Activated CD8-positive, alpha-beta memory T cell treated with anti-CD3 and anti-CD28 coated beads, Interleukin-2, amount 50 U/mL, for 1 hour (primary cell): ENCODE data around the gene TEKT5.
"Not testable (repeated sequence)": the region's sequence is repeated elsewhere in the genome, so short reads cannot be mapped to it uniquely, and the experiment has no call there.

Source experiments
- DNase-seq: peaks from one replicate; pipeline ENCODE4 v3.0.0-alpha.2; 2020; ENCODE audit errors: extremely low read depth

The TEKT5 gene

DNA sequence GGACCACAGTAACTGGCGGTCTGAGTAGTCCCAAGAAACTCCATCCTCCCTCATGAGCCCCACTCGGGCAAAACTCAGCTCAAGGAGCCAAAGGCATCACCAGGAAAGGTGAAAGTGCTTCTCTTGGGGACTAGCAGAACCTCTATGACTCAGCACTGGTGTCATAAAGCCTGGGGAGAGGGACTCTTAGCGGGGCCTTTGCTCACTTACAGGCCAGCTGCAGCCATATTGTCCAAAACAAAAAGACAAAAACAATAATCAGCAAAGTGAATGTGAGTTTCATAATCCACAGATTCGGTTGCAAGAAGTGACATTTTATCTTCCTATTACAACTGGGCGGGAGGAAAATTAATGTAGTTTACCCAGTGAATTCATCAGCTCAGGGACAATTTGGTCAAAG lies at the start of gene TEKT5:
Gene TEKT5, minus strand, starts transcription at position 101 of the 400 bp plus-strand sequence. Its CDS starts 57 bp downstream, at position 44.
- DNase-seq, result no peak

DNA sequence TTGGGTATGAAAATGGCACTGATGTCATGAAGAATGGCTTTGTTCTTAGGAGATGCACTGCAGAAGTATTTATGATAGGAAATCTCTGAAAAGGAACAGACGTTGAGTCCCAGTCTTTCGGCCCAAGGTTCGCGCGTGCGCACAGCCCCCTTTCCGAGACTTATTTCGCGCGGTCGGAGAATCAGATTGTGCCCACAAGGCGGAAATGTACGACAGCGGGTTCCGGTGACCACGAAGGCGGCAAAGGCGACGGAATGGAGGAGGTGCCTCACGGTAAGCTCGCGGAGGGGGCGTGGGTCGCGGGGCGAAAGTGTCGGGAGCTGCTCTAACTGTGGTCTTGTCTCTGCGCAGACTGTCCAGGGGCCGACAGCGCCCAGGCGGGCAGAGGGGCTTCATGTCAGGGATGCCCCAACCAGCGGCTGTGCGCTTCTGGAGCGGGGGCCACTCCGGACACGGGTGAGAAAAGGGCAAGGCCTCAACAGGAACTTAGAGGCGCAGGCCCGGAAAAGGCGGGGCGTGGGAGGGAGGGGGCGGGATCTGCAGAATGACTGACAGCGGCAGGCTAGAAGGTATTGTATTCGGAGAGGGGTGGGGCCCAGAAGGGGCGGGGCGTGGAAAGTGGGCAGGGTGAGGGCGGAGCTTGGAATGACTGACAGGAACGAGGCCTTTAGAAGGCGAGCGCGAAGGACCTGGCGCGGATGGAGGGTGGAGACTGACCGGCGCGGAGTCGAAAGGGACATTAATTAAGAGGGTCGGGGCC lies 49.1 kb upstream of the TEKT5 start, which contains the start of gene NUBP1:
Gene NUBP1, plus strand, starts transcription at position 233 of the 760 bp plus-strand sequence. Its CDS starts 22 bp downstream, at position 255.
- DNase-seq, result peak; percentile 91

DNA sequence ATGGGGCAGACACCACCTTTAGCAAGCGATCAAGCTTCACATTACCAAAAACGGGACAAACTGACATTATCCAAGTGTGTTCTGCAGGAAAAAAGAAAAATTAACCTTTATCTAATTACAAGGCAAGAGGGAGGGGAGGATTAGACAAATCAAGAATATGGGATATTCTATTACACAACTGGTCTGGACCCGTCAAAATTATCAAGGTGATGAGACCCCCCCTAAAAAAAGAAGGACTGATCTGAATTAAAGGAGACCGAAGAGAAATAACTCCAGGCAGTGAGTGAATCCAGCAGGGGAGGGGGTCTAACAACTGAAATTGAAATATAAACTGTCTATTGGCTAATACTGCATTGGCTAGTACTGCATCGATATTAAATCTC lies 48.5 kb upstream of the TEKT5 start:
- DNase-seq, result no peak

DNA sequence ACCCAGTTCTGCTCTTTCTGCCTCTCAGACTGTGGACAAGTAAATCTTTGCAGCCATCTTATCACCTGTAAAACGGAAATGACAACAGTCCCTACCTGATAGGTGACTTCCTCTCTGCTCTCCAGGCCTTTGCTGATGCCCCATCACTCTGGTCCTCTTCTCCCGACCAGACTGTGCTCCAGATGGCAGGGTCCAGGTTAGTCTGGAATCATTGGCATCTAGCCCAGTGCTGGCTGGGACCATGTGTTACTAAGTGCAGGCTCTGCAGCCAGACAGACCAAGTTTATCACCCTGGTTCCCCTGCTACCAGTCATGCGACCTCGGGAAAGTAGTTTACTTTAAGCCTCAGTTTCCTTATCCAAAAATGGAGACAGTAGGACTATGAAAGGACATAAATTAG lies 47.1 kb upstream of the TEKT5 start:
- no peak for DNase-seq

DNA sequence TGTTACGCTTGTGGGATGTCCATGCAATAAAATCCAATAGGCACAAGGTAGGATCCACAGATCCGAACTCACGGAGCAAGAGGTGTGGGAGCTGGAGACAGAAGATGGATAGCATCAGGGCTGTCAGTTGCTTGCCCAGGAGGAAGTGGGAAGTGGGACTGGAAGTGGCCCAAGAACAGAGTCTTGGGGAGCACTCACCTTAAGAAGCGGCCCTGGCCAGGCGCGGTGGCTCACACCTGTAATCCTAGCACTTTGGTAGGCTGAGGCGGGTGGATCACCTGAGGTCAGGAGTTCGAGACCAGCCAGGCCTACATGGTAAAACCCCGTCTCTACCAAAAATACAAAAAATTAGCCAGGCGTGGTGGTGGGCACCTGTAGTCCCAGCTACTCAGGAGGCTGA lies 46.5 kb upstream of the TEKT5 start:
- not testable (repeated sequence) for DNase-seq

DNA sequence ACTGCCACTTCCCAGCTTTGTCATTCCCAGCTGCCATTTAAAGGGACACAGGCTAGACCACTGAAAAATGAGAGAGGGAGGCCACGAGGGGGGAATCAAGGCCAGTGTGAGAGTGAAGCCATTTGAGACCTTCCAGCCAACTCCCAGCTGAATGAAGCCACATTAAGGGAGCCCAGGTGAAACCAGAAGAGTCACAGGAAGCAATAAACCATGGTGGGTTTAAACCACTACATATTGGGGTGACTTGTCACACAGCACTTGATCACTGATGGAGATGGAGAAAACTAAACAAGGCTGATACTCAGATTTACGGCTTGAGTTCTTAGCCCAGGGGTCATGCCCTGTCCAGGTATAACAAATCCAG lies 46.1 kb upstream of the TEKT5 start:
- no peak for DNase-seq

DNA sequence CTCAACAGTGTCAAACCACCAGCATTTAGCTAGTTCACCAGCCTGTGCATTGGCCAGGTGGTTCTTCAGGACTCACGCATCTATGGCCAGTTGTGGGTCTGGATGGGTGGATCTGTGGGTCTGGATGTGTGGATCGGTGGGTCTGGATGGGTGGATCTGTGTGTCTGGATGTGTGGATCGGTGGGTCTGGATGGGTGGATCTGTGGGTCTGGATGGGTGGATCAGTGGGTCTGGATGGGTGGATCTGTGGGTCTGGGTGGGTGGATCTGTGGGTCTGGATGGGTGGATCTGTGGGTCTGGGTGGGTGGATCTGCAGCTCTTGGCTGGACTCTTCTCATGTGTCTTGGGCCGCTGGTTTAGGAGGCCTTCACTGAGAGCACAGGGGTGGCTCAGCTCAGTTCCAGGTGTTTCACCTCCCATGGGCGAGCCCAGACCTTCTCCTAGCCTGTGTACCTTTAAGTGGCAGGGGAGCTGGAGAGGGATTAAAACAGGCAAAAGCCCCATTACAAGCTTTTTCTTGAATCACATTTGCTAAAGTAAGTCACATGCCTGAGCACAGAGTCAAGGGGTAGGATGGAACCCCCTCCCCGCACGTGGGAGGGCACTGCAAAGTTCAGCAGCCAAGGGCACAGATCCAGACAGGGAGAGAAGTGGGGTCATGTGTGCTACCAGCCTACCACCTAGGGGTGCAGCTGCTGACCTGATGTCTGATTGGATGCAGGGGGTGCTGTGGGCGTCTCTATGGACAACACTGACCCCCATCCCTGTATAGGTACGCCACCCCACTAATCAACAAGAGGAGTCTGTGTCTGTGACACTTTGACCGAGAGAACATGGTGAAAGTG lies 45.5 kb upstream of the TEKT5 start:
- no peak for DNase-seq

DNA sequence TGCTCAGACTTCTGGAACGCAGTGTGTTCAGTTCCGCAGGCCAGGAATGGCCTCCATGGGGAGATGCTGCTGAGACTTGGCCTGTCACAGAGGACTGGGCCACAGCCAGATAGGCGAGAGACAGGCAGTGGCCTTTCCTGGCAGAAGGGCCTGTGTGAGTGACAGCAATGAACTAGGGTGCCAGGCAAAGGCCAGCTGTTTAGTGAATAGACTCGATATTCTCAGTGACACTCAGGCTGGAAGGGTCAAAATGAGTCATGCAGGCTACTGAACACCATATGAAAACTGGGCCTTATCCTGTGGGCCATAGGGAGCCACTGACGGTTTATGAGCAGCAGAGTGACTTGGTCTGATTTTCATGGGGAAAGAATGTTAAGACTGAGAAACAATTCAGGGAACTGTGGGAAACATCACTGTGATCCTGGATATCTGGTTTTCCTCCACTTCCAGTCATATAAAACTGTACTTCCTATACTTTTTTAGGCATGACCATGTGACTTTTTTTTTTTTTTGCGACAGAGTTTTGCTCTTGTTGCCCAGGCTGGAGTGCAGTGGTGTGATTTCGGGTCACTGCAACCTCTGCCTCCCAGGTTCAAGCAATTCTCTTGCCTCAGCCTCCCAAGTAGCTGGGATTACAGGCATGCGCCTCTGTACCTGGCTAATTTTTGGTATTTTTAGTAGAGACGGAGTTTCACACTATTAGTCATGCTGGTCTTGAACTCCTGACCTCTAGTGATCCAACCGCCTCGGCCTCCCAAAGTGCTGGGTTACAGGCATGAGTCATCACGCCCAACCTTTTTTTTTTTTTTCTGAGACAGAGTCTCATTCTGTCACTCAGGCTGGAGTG lies 43.7 kb upstream of the TEKT5 start:
- no peak for DNase-seq

DNA sequence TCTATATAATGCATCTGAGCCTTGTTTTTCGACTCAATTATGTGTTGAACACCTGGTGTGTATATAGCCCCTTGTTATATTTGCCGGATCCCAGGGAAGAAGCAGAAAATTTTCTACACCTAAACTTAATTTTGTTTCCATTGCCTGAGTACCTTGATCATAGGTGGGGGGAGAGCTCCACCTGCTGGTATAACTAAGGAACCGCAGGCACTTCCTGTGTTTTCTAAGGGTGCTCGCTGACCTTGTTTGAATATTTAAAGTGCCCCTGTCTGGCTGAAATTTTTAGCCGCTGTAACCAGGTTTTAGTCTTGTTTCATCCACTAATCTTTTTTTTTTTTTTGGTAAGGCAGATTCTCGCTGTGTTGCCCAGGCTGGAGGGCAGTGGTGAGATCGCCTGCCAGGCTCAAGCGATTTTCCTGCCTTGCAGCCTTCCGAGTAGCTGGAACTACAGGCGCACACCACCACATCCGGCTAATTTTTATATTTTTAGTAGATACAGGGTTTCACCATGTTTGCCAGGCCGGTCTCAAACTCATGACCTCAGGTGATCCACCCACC lies 42.4 kb upstream of the TEKT5 start:
- DNase-seq, result peak; percentile 23

DNA sequence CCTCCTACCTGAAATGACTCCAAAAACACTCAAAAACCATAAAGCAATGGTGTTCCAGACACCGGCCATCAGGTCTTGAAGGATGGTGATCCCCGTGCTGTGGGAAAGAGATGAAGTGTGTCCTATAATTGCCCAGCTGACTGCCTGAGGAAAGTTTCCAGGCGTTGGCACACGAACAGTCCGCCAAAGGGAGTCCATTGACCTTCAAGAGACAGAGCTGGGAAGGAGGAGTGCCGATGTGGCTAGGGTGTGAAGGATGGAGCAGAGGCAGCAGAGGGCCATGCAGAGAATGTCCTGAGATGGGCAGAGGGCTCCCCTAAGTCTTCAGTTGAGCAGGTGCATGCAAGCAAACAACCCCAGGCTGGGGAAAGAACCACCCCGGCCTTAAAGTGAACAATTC lies 37.1 kb upstream of the TEKT5 start:
- DNase-seq, result no peak

DNA sequence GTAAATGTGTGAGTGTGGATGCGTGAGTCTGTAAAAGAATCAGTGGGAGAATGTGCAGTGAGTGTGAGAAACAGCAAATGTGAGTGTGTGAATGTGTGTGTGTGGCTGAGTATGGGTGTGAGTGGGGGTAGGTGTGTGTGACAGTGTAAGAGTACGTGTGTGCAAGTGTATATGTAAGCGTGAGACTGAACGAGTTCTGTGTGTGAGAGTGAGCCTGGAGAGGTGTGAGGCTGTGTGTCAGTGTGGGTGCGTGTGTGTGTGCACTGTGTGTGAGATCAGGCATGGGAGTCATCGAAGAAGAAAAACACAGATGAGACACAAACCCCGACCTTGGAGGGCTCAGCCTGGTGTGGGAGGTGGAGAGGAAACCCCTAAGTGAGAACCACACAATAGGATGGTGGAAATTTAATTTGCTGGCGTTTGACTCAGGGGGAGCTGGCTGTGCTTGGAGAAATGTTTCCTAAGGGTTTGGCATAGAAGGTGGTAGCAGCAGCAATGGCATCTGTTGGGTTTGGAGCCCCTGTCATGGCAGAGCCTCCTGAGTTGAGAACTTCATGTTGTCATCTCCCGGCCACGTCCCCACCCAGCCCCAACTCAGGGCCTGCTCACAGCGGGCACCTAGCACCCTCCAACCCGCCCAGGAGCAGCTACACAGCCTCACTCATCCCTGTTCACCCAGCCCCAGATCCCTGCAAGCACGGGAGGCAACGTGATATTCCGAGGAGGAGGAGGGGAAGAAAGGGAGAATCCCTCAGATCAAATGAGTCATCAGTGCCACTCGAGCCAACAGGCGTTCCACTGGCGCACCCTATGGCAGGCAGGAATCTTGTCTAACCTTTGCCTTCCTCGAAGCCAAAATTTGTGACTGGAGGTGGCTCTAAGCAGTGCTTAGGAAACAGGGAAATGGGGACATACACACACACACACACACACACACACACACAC lies 34.6 kb upstream of the TEKT5 start:
- no peak for DNase-seq

DNA sequence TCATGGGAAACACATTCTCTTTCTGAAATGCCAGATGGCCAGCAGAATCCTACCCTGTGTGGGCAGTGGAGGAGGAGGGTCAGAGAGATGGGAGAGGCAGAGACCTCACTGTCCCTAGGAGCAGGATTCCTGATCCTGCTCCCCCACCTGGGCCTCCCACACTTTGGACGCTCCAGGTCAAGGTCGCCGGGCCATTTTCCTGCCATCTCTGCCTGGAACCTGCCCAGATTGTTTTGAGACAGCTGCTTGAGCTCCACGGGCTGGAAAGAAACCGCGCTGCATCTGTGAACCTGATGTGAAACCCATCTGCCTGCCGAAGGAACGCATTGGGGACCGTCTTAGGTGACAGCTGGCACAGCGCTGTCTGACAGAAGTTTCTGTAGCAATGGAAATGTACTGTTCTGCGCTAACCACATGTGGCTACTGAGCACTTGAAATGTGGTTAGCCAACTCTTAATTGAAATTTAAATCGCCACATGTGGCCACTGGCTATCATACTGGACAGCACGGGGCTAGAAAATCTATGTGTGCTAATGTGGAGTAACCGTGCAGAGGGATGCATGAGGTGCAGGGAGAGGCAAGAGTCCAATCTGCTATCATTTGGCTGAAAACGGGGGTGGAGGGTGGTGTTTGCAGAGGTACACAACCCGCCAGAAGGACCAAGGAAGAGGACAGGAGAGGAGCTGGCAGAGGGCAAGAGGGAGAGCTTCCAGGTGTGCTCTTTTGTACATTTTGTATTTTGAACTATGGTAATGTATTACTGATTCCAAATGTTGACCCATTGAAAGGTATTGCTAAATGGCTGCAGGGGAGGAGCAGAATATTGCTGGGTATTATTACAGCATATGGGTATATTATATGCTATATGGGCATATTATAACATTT lies 33.5 kb upstream of the TEKT5 start:
- no peak for DNase-seq

DNA sequence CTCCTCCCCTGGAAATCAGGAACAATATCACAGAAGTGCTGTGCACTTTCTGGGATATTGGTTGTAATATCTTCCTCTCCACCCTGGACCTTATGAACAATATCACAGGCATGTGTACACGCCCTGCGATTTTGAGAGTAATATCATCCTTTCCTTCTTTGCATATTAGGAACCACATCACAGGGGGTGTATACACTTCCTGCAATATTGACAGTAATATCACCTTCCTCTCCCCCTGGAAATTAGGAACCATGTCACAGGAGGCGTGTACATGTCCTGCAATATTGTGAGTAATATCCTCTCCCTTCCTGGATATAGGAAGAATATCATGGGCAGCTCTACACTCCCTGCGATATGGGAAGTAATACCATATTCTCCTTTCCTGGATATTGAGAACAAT lies 14.2 kb upstream of the TEKT5 start:
- DNase-seq, result no peak

DNA sequence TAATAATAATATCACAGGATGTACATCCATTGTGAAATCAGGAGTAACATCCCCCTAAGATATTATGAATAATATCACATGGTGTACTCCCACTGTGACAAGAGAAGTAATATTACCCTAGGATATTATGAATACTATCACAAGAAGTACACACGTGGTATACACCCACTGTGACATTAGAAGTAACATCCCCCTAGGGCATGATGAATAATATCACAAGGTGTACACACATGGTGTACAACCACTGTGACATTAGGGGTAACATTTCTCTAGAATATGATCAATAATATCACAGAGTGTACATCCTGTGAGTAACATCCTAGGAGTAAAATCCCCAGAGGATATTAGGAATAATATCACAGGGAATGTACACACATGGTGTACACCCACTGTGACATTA lies 5.0 kb upstream of the TEKT5 start:
- DNase-seq, result no peak

DNA sequence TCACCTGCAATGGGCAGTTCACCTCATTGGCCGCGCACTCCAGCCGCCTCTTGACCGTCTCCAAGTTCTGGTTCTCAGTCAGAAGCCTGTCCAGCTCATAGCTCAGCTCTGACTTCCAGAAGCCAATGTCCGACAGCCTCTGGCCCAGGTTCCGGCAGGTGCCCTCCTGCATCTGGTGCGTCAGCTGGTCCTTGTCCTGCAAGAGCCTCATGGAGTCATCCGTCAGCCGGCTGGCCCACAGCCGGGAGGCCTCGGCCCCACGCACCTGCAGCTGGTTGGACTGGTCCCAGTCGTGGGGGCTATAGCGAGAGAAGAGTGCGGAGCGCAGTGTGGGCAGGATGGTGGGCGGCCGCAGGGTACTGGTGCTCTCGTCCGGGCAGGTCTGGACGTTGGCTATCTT lies 424 bp downstream of the TEKT5 start:
- no peak for DNase-seq

DNA sequence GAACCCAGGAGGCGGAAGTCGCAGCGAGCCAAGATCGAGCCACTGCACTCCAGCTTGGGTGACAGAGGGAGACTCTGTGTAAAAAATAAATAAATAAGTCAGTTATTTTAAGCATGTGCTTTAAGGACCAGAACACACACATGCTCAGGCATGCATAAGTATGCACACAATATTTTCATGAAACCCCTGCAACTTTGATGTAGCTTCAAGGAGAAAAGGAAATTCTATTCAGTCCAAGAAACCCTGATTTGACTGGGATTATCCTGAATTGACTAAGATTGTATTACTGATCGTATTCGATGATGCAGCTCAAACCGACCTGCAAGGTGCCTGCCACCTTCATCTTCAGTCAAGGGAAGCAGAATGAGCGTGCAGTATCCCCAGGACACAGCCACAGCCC lies 841 bp downstream of the TEKT5 start:
- no peak for DNase-seq

DNA sequence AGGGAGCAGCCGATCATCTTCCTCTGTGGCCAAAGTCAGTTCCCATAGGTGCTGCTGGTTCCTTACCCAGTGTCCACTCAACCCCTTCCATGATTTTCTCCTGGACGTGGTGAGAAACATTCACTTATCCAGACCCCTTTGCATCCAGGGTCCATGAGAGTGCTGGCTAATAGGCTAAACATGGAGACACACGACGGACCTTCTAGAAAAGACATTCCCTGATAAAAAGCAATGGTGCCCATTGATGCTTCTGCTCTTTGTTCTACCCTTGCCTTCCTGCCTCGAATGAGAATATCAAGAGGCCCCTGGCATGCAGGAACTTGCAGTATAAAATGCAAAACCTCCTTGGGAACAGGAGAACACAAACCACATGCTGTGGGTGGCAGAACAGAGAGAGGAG lies 2.3 kb downstream of the TEKT5 start:
- DNase-seq, result no peak

DNA sequence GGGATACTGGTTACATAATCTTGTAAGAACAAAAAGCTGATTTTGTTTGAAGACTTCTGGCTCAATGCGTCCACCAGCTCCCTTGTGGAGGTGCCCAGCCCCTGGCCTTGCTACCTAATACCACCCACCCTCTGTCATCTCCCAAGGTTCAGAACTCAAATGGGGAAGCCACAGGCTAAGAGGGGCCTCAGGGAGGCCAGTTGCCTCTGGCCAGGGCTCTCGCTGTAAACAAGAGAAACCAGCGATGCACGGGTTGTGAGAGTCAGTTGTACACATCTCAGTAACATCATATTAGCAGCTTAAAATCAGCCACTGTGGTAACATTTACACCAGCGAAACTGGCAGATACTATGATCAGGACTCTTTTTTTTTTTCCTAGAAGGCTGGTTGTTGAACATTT lies 6.0 kb downstream of the TEKT5 start:
- DNase-seq, result no peak

DNA sequence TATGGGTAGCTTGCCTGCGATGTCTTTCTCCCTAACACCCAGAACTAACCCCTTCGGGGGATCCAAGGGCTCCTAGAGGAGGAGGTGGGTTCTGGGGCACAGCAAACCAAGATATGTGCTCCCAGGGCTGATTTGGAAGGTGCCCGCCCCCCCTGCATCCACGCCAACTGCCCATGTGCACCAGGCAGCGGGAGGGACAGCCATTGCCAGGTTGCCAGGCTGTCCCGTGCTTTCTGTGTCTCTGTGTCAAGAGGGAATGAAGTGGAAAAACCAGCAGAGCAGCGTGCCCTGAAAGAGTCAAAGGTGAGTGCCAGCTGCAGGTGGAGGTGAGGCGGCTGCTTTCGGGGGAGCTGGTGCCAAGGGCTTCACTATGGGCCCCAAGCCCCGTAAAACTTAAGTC lies 6.4 kb downstream of the TEKT5 start:
- DNase-seq, result no peak

DNA sequence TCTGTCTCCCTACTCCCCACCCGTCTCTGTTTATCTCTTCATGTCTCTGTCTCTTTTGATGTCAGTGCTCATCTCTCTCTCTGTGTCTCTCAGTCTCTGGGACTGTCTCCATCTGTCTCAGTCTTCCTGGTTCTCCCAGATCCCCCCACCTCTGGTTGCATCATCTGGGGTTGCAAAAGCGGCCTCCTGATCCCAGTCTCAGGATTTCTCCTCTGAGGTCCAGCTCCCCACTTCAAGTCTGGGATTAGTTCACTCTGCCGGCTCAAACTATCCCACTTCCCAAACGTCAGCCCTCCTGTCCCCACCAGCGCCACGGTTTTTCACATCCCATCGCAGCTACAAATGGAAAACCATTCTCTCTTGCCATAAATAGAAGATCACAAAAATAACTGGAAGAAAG lies 9.0 kb downstream of the TEKT5 start:
- no peak for DNase-seq
